HCT116 (cell line): Measurements from ENCODE around the gene RRM1. TPM values are rescaled to one million over a fixed set of nuclear protein-coding genes. Genes with fewer than 3 reads are reported as not detected.
"Not testable (repeated sequence)": the region's sequence is repeated elsewhere in the genome, so short reads cannot be mapped to it uniquely, and the experiment has no call there.

Experiments
- ATAC-seq: fragments of 200-7000 bp; cut with Tn5 transposase; 2 replicates; pipeline ENCODE4 v1.9.1; 2020; ENCODE audit warnings: mild to moderate bottlenecking, moderate library complexity
- BruUV-seq: library from RNA; stranded (reverse); fragments of 400-500 nt; replicated peaks from 2 replicates; lab custom pipeline; 2021; lab: Mats Ljungman, UMichigan
- CTCF ChIA-PET: fragments of 300-600 bp; sonication (Branson Sonifier 250); formaldehyde crosslinking; loops from one replicate; lab custom pipeline; 2021; ENCODE audit warnings: antibody characterized with exemption; lab: Charles Lee
- POLR2A ChIA-PET: fragments of 300-600, 350-600 bp; sonication (Branson Sonifier 250); formaldehyde crosslinking; loops from one replicate; lab custom pipeline; 2021; ENCODE audit warnings: antibody characterized with exemption; lab: Charles Lee
- RAD21 ChIA-PET, 2 experiments: fragments of 300-600 bp; sonication (Branson Sonifier 250); formaldehyde crosslinking; loops; one replicate each; lab custom pipeline; 2023; ENCODE audit warnings: low total read pairs in 2 of 2; ENCODE audit not compliant: uncharacterized antibody in 2 of 2, unreplicated experiment in 2 of 2, low non-redundant PET in 1 of 2; lab: Charles Lee
- DNase-seq: peaks from one replicate; pipeline ENCODE4 v3.0.0-alpha.2; 2010; ENCODE audit warnings: low read depth, low spot score
- H2AFZ ChIP-seq: fragments of 200-600 bp; shearing (Covaris generic), sonication (generic); 2 replicates; pipeline ENCODE4 v1.6.1; 2017; ENCODE audit warnings: low read depth, mixed run types, mixed read lengths, antibody characterized with exemption, low read length; ENCODE audit not compliant: poor library complexity, severe bottlenecking
- H3K27ac ChIP-seq: 2 replicates; pipeline ENCODE4 v1.5.1; 2012; ENCODE audit warnings: low read depth, low read length
- H3K27me3 ChIP-seq: fragments of 200-600 bp; sonication (generic); 2 replicates; pipeline ENCODE4 v1.6.1; 2016; ENCODE audit warnings: mixed run types, low read length, mixed read lengths; ENCODE audit not compliant: insufficient read depth
- H3K36me3 ChIP-seq, 2 experiments: fragments of 200-500 bp in 1 of 2; fragments of 200-600 bp in 1 of 2; sonication (Bioruptor generic) in 1 of 2; sonication (generic) in 1 of 2; 2 replicates each; pipeline versions ENCODE4 v1.5.1 to v1.6.1; 2014 to 2016; ENCODE audit warnings: low read length in 2 of 2, inconsistent platforms in 1 of 2, mixed read lengths in 1 of 2, mixed run types in 1 of 2; ENCODE audit not compliant: insufficient read depth in 2 of 2, control insufficient read depth in 1 of 2
- H3K4me1 ChIP-seq, 2 experiments: fragments of 200-600 bp in 1 of 2; sonication (generic) in 1 of 2; 2 replicates each; pipeline versions ENCODE4 v1.5.1 to v1.6.1; 2012 to 2017; ENCODE audit warnings: low read length in 2 of 2, inconsistent platforms in 1 of 2, mild to moderate bottlenecking in 1 of 2, mixed read lengths in 1 of 2, mixed run types in 1 of 2, moderate library complexity in 1 of 2; ENCODE audit not compliant: insufficient read depth in 2 of 2, control insufficient read depth in 1 of 2
- H3K4me2 ChIP-seq: fragments of 200-600 bp; sonication (generic); 2 replicates; pipeline ENCODE4 v1.6.1; 2017; ENCODE audit warnings: mixed run types, low read length, mixed read lengths
- H3K4me3 ChIP-seq, 2 experiments: fragments of 200-600 bp in 1 of 2; sonication (generic) in 1 of 2; replicated peaks in 1 of 2; 2 replicates each; pipeline ENCODE4 v1.5.1; 2011 to 2016; ENCODE audit warnings: low read length in 2 of 2, control low read depth in 1 of 2, low read depth in 1 of 2, mild to moderate bottlenecking in 1 of 2, mixed read lengths in 1 of 2, mixed run types in 1 of 2
- H3K79me2 ChIP-seq: fragments of 200-600 bp; sonication (generic); 2 replicates; pipeline ENCODE4 v1.6.1; 2017; ENCODE audit warnings: mild to moderate bottlenecking, mixed run types, low read length, moderate library complexity, mixed read lengths; ENCODE audit not compliant: insufficient read depth
- H3K9ac ChIP-seq: fragments of 200-600 bp; sonication (generic); 2 replicates; pipeline ENCODE4 v1.6.1; 2016; ENCODE audit warnings: low read length, mixed read lengths
- H3K9me2 ChIP-seq: fragments of 200-600 bp; sonication (generic), shearing (Covaris generic); 2 replicates; pipeline ENCODE4 v1.6.1; 2017; ENCODE audit warnings: mixed run types, mild to moderate bottlenecking, moderate library complexity; ENCODE audit not compliant: insufficient read depth
- H3K9me3 ChIP-seq, 2 experiments: fragments of 200-500 bp in 1 of 2; fragments of 200-600 bp in 1 of 2; sonication (Bioruptor generic) in 1 of 2; sonication (generic) in 1 of 2; 2 replicates each; pipeline ENCODE4 v1.6.1; 2014 to 2017; ENCODE audit warnings: low read length in 2 of 2, mixed read lengths in 2 of 2, inconsistent platforms in 1 of 2, low read depth in 1 of 2, mild to moderate bottlenecking in 1 of 2, mixed run types in 1 of 2, moderate library complexity in 1 of 2; ENCODE audit not compliant: control insufficient read depth in 1 of 2, insufficient read depth in 1 of 2
- H4K20me1 ChIP-seq: fragments of 200-600 bp; sonication (generic), shearing (Covaris generic); 2 replicates; pipeline ENCODE4 v1.6.1; 2017; ENCODE audit warnings: mixed run types, mild to moderate bottlenecking, moderate library complexity; ENCODE audit not compliant: insufficient read depth
- CEBPB ChIP-seq: IDR thresholded peaks from 2 replicates; pipeline ENCODE4 v1.6.1; 2012; ENCODE audit warnings: low read depth
- EGR1 ChIP-seq: IDR thresholded peaks from 2 replicates; pipeline ENCODE4 v1.6.1; 2012; ENCODE audit warnings: low read depth
- ELF1 ChIP-seq: IDR thresholded peaks from 2 replicates; pipeline ENCODE4 v1.6.1; 2012; ENCODE audit warnings: low read depth, borderline replicate concordance
- EZH2phosphoT487 ChIP-seq: fragments of 200-600 bp; IDR thresholded peaks from 2 replicates; pipeline ENCODE4 v1.6.1; 2018; ENCODE audit warnings: antibody characterized with exemption, borderline replicate concordance
- JUND ChIP-seq: IDR thresholded peaks from 2 replicates; pipeline ENCODE4 v1.6.1; 2012
- POLR2A ChIP-seq: IDR thresholded peaks from 2 replicates; pipeline ENCODE4 v1.7.0; 2011; ENCODE audit warnings: borderline replicate concordance; ENCODE audit not compliant: insufficient read depth, insufficient read length; ENCODE audit errors: extremely low read depth
- RAD21 ChIP-seq: IDR thresholded peaks from 2 replicates; pipeline ENCODE4 v1.6.1; 2012; ENCODE audit warnings: low read depth, mild to moderate bottlenecking
- SIN3A ChIP-seq: IDR thresholded peaks from 2 replicates; pipeline ENCODE4 v1.6.1; 2012; ENCODE audit warnings: low read depth
- SRF ChIP-seq: IDR thresholded peaks from 2 replicates; pipeline ENCODE4 v1.6.1; 2012; ENCODE audit warnings: low read depth
- TCF7L2 ChIP-seq: IDR thresholded peaks from 2 replicates; pipeline ENCODE4 v1.7.0; 2011; ENCODE audit warnings: borderline replicate concordance, inconsistent platforms; ENCODE audit not compliant: insufficient read depth, insufficient read length; ENCODE audit errors: extremely low read depth
- ZFX ChIP-seq: fragments of 450-650 bp; IDR thresholded peaks from 2 replicates; pipeline ENCODE4 v1.6.1; 2017
- intact Hi-C: fragments of 100-400 bp; cut with micrococcal nuclease; formaldehyde crosslinking; loops from 2 replicates; pipeline ENCODE4 v1.10.0; 2022
- total RNA-seq: library from RNA; stranded (reverse); gene quantifications from one replicate; pipeline ENCODE4 v1.2.1, GENCODE V29; 2021; ENCODE audit not compliant: unreplicated experiment
- TF ChIP-seq, protein P1 (sequence below): IDR thresholded peaks from 2 replicates; pipeline ENCODE4 v1.6.1; 2012; ENCODE audit warnings: low read depth
- TF ChIP-seq, protein P2 (sequence below): IDR thresholded peaks from 2 replicates; pipeline ENCODE4 v1.6.1; 2011; ENCODE audit warnings: mild to moderate bottlenecking, low read length, moderate library complexity; ENCODE audit not compliant: insufficient replicate concordance; ENCODE audit errors: extremely low read depth
- TF ChIP-seq, protein P3 (sequence below): IDR thresholded peaks from 2 replicates; pipeline ENCODE4 v1.6.1; 2012

Gene RRM1
- total RNA-seq, 1 experiment from 2014 or later = 134 TPM

DNA sequence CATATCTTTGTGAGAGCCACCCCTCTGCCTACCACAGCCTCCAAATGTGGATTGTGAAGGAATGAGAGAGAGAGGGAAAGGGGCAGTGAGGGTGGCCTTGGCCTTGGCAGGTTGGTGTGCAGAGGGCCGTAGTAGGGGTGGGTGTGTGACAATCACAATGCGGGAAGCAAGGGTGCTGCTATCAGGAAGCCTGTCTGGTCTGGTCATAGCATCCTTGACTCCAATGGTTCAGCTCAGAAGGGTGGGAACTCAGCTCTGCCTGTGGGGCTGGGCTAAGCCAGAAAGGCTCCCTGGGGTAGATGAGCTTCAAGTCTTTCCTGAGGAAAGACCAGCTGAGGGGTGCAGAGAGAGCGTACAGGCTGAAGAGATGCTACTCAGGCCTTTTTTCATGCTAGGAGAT is 72.7 kb downstream of the RRM1 start (continued):
- TF ChIP-seq, protein P1, sequence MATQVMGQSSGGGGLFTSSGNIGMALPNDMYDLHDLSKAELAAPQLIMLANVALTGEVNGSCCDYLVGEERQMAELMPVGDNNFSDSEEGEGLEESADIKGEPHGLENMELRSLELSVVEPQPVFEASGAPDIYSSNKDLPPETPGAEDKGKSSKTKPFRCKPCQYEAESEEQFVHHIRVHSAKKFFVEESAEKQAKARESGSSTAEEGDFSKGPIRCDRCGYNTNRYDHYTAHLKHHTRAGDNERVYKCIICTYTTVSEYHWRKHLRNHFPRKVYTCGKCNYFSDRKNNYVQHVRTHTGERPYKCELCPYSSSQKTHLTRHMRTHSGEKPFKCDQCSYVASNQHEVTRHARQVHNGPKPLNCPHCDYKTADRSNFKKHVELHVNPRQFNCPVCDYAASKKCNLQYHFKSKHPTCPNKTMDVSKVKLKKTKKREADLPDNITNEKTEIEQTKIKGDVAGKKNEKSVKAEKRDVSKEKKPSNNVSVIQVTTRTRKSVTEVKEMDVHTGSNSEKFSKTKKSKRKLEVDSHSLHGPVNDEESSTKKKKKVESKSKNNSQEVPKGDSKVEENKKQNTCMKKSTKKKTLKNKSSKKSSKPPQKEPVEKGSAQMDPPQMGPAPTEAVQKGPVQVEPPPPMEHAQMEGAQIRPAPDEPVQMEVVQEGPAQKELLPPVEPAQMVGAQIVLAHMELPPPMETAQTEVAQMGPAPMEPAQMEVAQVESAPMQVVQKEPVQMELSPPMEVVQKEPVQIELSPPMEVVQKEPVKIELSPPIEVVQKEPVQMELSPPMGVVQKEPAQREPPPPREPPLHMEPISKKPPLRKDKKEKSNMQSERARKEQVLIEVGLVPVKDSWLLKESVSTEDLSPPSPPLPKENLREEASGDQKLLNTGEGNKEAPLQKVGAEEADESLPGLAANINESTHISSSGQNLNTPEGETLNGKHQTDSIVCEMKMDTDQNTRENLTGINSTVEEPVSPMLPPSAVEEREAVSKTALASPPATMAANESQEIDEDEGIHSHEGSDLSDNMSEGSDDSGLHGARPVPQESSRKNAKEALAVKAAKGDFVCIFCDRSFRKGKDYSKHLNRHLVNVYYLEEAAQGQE = no peak
- TF ChIP-seq JUND (no peak), ZFX (no peak), SRF (no peak), EGR1 (no peak), CEBPB (no peak), SIN3A (no peak), EZH2phosphoT487 (no peak), POLR2A (no peak)

DNA sequence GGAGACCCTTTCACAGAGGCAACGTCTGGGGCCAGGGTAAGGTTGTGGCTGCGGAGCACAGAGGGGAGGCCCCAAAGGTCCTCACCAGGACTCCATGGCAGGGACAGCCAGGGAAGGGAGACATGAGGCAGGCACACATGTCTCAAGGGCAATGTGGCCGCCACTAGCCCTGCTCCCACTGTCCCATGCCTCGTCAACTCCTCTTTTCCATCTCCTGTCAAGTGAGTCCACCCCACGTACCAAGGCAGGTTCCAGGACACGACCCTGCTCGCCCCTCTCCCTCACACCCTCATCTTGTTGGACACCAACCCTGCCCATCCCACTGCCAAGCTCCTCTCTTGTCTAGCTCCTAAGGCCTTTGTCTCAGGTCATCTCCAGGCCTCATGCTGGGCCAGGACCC is 73.2 kb downstream of the RRM1 start:
- no peak for TF ChIP-seq SIN3A
- TF ChIP-seq, protein P2, sequence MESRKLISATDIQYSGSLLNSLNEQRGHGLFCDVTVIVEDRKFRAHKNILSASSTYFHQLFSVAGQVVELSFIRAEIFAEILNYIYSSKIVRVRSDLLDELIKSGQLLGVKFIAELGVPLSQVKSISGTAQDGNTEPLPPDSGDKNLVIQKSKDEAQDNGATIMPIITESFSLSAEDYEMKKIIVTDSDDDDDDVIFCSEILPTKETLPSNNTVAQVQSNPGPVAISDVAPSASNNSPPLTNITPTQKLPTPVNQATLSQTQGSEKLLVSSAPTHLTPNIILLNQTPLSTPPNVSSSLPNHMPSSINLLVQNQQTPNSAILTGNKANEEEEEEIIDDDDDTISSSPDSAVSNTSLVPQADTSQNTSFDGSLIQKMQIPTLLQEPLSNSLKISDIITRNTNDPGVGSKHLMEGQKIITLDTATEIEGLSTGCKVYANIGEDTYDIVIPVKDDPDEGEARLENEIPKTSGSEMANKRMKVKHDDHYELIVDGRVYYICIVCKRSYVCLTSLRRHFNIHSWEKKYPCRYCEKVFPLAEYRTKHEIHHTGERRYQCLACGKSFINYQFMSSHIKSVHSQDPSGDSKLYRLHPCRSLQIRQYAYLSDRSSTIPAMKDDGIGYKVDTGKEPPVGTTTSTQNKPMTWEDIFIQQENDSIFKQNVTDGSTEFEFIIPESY = no peak
- TF ChIP-seq JUND = no peak
- TF ChIP-seq, protein P3, sequence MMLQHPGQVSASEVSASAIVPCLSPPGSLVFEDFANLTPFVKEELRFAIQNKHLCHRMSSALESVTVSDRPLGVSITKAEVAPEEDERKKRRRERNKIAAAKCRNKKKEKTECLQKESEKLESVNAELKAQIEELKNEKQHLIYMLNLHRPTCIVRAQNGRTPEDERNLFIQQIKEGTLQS = no peak
- TF ChIP-seq TCF7L2 = no peak
- TF ChIP-seq CEBPB = no peak
- no peak for TF ChIP-seq SRF
- no peak for TF ChIP-seq RAD21
- TF ChIP-seq ELF1 = no peak
- no peaks in the 10 kb centered on the region for H4K20me1 ChIP-seq
- H3K4me3 ChIP-seq = no peak overlapping the region
- ATAC-seq (no peak), DNase-seq (no peak)
- H3K79me2 ChIP-seq = no peaks in the 10 kb centered on the region
- RAD21 ChIA-PET = interaction anchor here in 1 of 2 experiments (0.5 kb wide), 1 partner anchor 20 kb away, joined by 3 read pairs; no protein-coding TSS in a partner anchor
- H3K9me3 ChIP-seq = no peaks in the 10 kb centered on the region
- no peaks in the 10 kb centered on the region for H3K9me2 ChIP-seq
- no peaks in the 10 kb centered on the region for H3K27me3 ChIP-seq
- no TSS peak for BruUV-seq
- POLR2A ChIA-PET = no interaction called here
- no peak overlapping the region for H2AFZ ChIP-seq
- intact Hi-C loops = no loop called here
- no peak overlapping the region for H3K9ac ChIP-seq
- H3K27ac ChIP-seq = no peak overlapping the region
- H3K36me3 ChIP-seq = no peaks in the 10 kb centered on the region
- CTCF ChIA-PET = no interaction called here
- H3K4me2 ChIP-seq = no peak overlapping the region
- no peaks in the 10 kb centered on the region for H3K4me1 ChIP-seq

DNA sequence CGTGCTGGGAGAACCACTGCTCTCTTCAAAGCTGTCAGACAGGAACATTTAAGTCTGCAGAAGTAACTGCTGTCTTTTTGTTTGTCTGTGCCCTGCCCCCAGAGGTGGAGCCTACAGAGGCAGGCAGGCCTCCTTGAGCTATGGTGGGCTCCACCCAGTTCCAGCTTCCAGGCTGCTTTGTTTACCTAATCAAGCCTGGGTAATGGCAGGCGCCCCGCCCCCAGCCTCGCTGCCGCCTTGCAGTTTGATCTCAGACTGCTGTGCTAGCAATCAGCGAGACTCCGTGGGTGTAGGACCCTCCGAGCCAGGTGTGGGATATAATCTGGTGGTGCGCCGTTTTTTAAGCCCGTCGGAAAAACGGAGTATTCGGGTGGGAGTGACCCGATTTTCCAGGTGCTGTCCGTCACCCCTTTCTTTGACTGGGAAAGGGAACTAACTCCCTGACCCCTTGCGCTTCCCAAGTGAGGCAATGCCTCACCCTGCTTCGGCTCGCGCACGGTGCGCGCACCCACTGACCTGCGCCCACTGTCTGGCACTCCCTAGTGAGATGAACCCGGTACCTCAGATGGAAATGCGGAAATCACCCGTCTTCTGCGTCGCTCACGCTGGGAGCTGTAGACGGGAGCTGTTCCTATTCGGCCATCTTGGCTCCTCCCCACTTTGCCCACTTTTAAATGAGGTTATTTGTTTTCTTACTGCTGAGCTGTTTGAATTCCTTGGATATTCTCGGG is 81.2 kb downstream of the RRM1 start:
- DNase-seq, RAD21 ChIA-PET, H3K9me2 ChIP-seq, H3K36me3 ChIP-seq, BruUV-seq, H3K9me3 ChIP-seq, POLR2A ChIA-PET, H3K27me3 ChIP-seq, H3K4me1 ChIP-seq, H3K79me2 ChIP-seq, intact Hi-C loops, H3K27ac ChIP-seq, H4K20me1 ChIP-seq: not testable (repeated sequence)
- peak; percentile 54; the same call in 1 of the 2 replicates for ATAC-seq
- CTCF ChIA-PET = interaction anchor here (1.3 kb wide), 1 partner anchor 11 kb away, joined by 6 read pairs; no protein-coding TSS in a partner anchor
- Histone ChIP-seq H3K4me2 (peak overlapping the region; percentile 62), H3K4me3 (peak overlapping the region; percentile 40 to 52), H2AFZ (peak overlapping the region; percentile 88), H3K9ac (peak overlapping the region; percentile 32; the same call in 1 of the 2 replicates)
